WTC11 (cell line): ENCODE data around the gene COL21A1. TPM values are rescaled to one million over a fixed set of nuclear protein-coding genes. Genes with fewer than 3 reads are reported as not detected.

Experiments
- ATAC-seq: fragments of 200-7000 bp; cut with Tn5 transposase; 2 replicates; pipeline ENCODE4 v1.10.0; 2021; ENCODE audit warnings: mild to moderate bottlenecking, moderate library complexity
- CTCF ChIA-PET: fragments of 300-600 bp; sonication (Branson Sonifier 250); formaldehyde crosslinking; loops from one replicate; lab custom pipeline; 2021; ENCODE audit warnings: antibody characterized with exemption; lab: Charles Lee
- POLR2A ChIA-PET: fragments of 350-600 bp; sonication (Branson Sonifier 250); formaldehyde crosslinking; loops from one replicate; lab custom pipeline; 2021; ENCODE audit warnings: antibody characterized with exemption; lab: Charles Lee
- DNase-seq: peaks from one replicate; pipeline ENCODE4 v3.0.0; 2021; ENCODE audit warnings: low spot score
- H3K27ac Mint-ChIP-seq: 2 replicates; pipeline ENCODE4 v1.8.0; 2021; ENCODE audit warnings: mixed read lengths
- H3K27me3 Mint-ChIP-seq: 2 replicates; pipeline ENCODE4 v1.8.0; 2021; ENCODE audit warnings: low read depth, mild to moderate bottlenecking, moderate library complexity, mixed read lengths
- H3K36me3 Mint-ChIP-seq: 2 replicates; pipeline ENCODE4 v1.8.0; 2021; ENCODE audit warnings: mixed read lengths
- H3K4me1 Mint-ChIP-seq: 2 replicates; pipeline ENCODE4 v1.8.0; 2022; ENCODE audit warnings: mixed read lengths
- H3K4me3 Mint-ChIP-seq: 2 replicates; pipeline ENCODE4 v1.8.0; 2021; ENCODE audit warnings: mild to moderate bottlenecking, moderate library complexity, mixed read lengths
- H3K9me3 Mint-ChIP-seq: 2 replicates; pipeline ENCODE4 v1.8.0; 2021; ENCODE audit warnings: mixed read lengths
- CBFB ChIP-seq: sonication (generic); formaldehyde crosslinking; IDR thresholded peaks from 2 replicates; pipeline ENCODE4 v1.8.1; 2022; ENCODE audit warnings: mild to moderate bottlenecking, low read depth, missing genetic modification reagents
- CREB1 ChIP-seq: sonication (generic); formaldehyde crosslinking; IDR thresholded peaks from 2 replicates; pipeline ENCODE4 v1.8.0; 2023; ENCODE audit warnings: mild to moderate bottlenecking, missing genetic modification reagents
- CREM ChIP-seq: sonication (generic); formaldehyde crosslinking; IDR thresholded peaks from 2 replicates; pipeline ENCODE4 v1.8.1; 2022; ENCODE audit warnings: mild to moderate bottlenecking, missing genetic modification reagents, moderate library complexity
- FOXK1 ChIP-seq: sonication (generic); formaldehyde crosslinking; IDR thresholded peaks from 2 replicates; pipeline ENCODE4 v1.8.0; 2022; ENCODE audit warnings: mild to moderate bottlenecking, moderate library complexity, missing genetic modification reagents
- GRHL2 ChIP-seq: fragments of 250-450 bp; sonication (Bioruptor Pico); IDR thresholded peaks from 2 replicates; pipeline ENCODE4 v1.8.0; 2022; ENCODE audit warnings: mild to moderate bottlenecking, moderate library complexity; ENCODE audit not compliant: insufficient replicate concordance, severe bottlenecking
- KAT7 ChIP-seq: sonication (generic); formaldehyde crosslinking; IDR thresholded peaks from 2 replicates; pipeline ENCODE4 v1.8.1; 2023; ENCODE audit warnings: missing genetic modification reagents, mild to moderate bottlenecking, borderline replicate concordance
- NFE2L1 ChIP-seq: sonication (generic); formaldehyde crosslinking; IDR thresholded peaks from 2 replicates; pipeline ENCODE4 v1.8.1; 2023; ENCODE audit warnings: missing genetic modification reagents
- NR1H2 ChIP-seq: sonication (generic); formaldehyde crosslinking; IDR thresholded peaks from 2 replicates; pipeline ENCODE4 v1.9.0; 2021; ENCODE audit warnings: mild to moderate bottlenecking, moderate library complexity, missing genetic modification reagents
- OVOL2 ChIP-seq: fragments of 250-450 bp; sonication (Bioruptor Pico); IDR thresholded peaks from 2 replicates; pipeline ENCODE4 v1.9.0; 2021; ENCODE audit warnings: mild to moderate bottlenecking, borderline replicate concordance
- PRRX2 ChIP-seq: fragments of 250-450 bp; sonication (Bioruptor Pico); IDR thresholded peaks from 2 replicates; pipeline ENCODE4 v1.8.0; 2021; ENCODE audit warnings: mild to moderate bottlenecking
- RORB ChIP-seq: fragments of 250-450 bp; sonication (Bioruptor Pico); IDR thresholded peaks from 2 replicates; pipeline ENCODE4 v1.9.0; 2021; ENCODE audit warnings: mild to moderate bottlenecking
- SP1 ChIP-seq: sonication (generic); formaldehyde crosslinking; conservative IDR thresholded peaks from 2 replicates; pipeline ENCODE4 v1.8.1; 2022; ENCODE audit warnings: missing genetic modification reagents
- total RNA-seq: library from RNA; stranded (reverse); gene quantifications from 3 replicates; pipeline ENCODE4 v1.2.3, GENCODE V29; 2021
- TF ChIP-seq, protein P1 (sequence below): sonication (generic); formaldehyde crosslinking; IDR thresholded peaks from 2 replicates; pipeline ENCODE4 v1.8.1; 2023; ENCODE audit warnings: mild to moderate bottlenecking, missing genetic modification reagents, moderate library complexity
- TF ChIP-seq, protein P2 (sequence below): sonication (generic); formaldehyde crosslinking; IDR thresholded peaks from 2 replicates; pipeline ENCODE4 v1.8.0; 2022; ENCODE audit warnings: missing genetic modification reagents
- TF ChIP-seq, protein P3 (sequence below): sonication (generic); formaldehyde crosslinking; IDR thresholded peaks from 2 replicates; pipeline ENCODE4 v1.8.1; 2023; ENCODE audit warnings: mild to moderate bottlenecking, missing genetic modification reagents
- TF ChIP-seq, protein P4 (sequence below): sonication (generic); formaldehyde crosslinking; IDR thresholded peaks from 2 replicates; pipeline ENCODE4 v1.8.0; 2023; ENCODE audit warnings: mild to moderate bottlenecking, missing genetic modification reagents
- TF ChIP-seq, protein P5 (sequence below): sonication (generic); formaldehyde crosslinking; IDR thresholded peaks from 2 replicates; pipeline ENCODE4 v1.8.1; 2023; ENCODE audit warnings: mild to moderate bottlenecking, missing genetic modification reagents, borderline replicate concordance
- TF ChIP-seq, protein P6 (sequence below): sonication (generic); formaldehyde crosslinking; IDR thresholded peaks from 2 replicates; pipeline ENCODE4 v1.8.0; 2023; ENCODE audit warnings: missing genetic modification reagents

Gene COL21A1
- total RNA-seq, 1 experiment from 2014 or later = 4.4 TPM

DNA sequence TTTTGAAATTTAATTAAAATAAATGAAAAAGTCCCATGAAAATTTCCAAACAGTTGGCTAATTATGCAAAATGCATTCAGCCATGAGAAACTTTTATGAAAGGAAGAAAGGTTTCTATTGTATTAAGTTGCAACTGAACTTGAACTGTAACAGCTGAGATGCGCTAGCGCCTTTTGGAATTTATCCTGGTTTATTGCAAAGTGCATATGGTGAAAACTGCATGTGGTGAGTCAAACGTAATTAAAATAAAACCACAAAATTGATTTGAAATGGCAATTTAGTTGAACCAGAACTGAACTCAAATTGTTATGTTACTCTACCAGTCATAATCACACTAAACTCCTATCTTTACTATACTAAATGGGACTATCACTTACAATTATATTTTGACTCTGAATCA lies 46.4 kb upstream of the COL21A1 start:
- no peaks in the 10 kb centered on the region for H3K36me3 Mint-ChIP-seq
- H3K4me3 Mint-ChIP-seq = no peak overlapping the region
- TF ChIP-seq KAT7 (CRISPR knock-in tag) = no peak
- TF ChIP-seq, protein P1, sequence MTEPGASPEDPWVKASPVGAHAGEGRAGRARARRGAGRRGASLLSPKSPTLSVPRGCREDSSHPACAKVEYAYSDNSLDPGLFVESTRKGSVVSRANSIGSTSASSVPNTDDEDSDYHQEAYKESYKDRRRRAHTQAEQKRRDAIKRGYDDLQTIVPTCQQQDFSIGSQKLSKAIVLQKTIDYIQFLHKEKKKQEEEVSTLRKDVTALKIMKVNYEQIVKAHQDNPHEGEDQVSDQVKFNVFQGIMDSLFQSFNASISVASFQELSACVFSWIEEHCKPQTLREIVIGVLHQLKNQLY (CRISPR knock-in tag) = no peak
- TF ChIP-seq CREB1 (CRISPR knock-in tag) = no peak
- TF ChIP-seq, protein P2, sequence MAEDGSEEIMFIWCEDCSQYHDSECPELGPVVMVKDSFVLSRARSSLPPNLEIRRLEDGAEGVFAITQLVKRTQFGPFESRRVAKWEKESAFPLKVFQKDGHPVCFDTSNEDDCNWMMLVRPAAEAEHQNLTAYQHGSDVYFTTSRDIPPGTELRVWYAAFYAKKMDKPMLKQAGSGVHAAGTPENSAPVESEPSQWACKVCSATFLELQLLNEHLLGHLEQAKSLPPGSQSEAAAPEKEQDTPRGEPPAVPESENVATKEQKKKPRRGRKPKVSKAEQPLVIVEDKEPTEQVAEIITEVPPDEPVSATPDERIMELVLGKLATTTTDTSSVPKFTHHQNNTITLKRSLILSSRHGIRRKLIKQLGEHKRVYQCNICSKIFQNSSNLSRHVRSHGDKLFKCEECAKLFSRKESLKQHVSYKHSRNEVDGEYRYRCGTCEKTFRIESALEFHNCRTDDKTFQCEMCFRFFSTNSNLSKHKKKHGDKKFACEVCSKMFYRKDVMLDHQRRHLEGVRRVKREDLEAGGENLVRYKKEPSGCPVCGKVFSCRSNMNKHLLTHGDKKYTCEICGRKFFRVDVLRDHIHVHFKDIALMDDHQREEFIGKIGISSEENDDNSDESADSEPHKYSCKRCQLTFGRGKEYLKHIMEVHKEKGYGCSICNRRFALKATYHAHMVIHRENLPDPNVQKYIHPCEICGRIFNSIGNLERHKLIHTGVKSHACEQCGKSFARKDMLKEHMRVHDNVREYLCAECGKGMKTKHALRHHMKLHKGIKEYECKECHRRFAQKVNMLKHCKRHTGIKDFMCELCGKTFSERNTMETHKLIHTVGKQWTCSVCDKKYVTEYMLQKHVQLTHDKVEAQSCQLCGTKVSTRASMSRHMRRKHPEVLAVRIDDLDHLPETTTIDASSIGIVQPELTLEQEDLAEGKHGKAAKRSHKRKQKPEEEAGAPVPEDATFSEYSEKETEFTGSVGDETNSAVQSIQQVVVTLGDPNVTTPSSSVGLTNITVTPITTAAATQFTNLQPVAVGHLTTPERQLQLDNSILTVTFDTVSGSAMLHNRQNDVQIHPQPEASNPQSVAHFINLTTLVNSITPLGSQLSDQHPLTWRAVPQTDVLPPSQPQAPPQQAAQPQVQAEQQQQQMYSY = no peak
- TF ChIP-seq FOXK1 (CRISPR knock-in tag) = no peak
- TF ChIP-seq, protein P3, sequence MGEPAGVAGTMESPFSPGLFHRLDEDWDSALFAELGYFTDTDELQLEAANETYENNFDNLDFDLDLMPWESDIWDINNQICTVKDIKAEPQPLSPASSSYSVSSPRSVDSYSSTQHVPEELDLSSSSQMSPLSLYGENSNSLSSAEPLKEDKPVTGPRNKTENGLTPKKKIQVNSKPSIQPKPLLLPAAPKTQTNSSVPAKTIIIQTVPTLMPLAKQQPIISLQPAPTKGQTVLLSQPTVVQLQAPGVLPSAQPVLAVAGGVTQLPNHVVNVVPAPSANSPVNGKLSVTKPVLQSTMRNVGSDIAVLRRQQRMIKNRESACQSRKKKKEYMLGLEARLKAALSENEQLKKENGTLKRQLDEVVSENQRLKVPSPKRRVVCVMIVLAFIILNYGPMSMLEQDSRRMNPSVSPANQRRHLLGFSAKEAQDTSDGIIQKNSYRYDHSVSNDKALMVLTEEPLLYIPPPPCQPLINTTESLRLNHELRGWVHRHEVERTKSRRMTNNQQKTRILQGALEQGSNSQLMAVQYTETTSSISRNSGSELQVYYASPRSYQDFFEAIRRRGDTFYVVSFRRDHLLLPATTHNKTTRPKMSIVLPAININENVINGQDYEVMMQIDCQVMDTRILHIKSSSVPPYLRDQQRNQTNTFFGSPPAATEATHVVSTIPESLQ (CRISPR knock-in tag) = no peak
- no peak for TF ChIP-seq CREM (CRISPR knock-in tag)
- TF ChIP-seq, protein P4, sequence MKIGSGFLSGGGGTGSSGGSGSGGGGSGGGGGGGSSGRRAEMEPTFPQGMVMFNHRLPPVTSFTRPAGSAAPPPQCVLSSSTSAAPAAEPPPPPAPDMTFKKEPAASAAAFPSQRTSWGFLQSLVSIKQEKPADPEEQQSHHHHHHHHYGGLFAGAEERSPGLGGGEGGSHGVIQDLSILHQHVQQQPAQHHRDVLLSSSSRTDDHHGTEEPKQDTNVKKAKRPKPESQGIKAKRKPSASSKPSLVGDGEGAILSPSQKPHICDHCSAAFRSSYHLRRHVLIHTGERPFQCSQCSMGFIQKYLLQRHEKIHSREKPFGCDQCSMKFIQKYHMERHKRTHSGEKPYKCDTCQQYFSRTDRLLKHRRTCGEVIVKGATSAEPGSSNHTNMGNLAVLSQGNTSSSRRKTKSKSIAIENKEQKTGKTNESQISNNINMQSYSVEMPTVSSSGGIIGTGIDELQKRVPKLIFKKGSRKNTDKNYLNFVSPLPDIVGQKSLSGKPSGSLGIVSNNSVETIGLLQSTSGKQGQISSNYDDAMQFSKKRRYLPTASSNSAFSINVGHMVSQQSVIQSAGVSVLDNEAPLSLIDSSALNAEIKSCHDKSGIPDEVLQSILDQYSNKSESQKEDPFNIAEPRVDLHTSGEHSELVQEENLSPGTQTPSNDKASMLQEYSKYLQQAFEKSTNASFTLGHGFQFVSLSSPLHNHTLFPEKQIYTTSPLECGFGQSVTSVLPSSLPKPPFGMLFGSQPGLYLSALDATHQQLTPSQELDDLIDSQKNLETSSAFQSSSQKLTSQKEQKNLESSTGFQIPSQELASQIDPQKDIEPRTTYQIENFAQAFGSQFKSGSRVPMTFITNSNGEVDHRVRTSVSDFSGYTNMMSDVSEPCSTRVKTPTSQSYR (CRISPR knock-in tag) = no peak
- TF ChIP-seq RORB (CRISPR knock-in tag) = no peak
- TF ChIP-seq NR1H2 (CRISPR knock-in tag) = no peak
- no peak for TF ChIP-seq NFE2L1 (CRISPR knock-in tag)
- TF ChIP-seq GRHL2 (CRISPR knock-in tag) = no peak
- no peak for TF ChIP-seq OVOL2 (CRISPR knock-in tag)
- TF ChIP-seq SP1 (CRISPR knock-in tag) = no peak
- TF ChIP-seq, protein P5, sequence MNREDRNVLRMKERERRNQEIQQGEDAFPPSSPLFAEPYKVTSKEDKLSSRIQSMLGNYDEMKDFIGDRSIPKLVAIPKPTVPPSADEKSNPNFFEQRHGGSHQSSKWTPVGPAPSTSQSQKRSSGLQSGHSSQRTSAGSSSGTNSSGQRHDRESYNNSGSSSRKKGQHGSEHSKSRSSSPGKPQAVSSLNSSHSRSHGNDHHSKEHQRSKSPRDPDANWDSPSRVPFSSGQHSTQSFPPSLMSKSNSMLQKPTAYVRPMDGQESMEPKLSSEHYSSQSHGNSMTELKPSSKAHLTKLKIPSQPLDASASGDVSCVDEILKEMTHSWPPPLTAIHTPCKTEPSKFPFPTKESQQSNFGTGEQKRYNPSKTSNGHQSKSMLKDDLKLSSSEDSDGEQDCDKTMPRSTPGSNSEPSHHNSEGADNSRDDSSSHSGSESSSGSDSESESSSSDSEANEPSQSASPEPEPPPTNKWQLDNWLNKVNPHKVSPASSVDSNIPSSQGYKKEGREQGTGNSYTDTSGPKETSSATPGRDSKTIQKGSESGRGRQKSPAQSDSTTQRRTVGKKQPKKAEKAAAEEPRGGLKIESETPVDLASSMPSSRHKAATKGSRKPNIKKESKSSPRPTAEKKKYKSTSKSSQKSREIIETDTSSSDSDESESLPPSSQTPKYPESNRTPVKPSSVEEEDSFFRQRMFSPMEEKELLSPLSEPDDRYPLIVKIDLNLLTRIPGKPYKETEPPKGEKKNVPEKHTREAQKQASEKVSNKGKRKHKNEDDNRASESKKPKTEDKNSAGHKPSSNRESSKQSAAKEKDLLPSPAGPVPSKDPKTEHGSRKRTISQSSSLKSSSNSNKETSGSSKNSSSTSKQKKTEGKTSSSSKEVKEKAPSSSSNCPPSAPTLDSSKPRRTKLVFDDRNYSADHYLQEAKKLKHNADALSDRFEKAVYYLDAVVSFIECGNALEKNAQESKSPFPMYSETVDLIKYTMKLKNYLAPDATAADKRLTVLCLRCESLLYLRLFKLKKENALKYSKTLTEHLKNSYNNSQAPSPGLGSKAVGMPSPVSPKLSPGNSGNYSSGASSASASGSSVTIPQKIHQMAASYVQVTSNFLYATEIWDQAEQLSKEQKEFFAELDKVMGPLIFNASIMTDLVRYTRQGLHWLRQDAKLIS (CRISPR knock-in tag) = no peak
- TF ChIP-seq CBFB (CRISPR knock-in tag) = no peak
- TF ChIP-seq, protein P6, sequence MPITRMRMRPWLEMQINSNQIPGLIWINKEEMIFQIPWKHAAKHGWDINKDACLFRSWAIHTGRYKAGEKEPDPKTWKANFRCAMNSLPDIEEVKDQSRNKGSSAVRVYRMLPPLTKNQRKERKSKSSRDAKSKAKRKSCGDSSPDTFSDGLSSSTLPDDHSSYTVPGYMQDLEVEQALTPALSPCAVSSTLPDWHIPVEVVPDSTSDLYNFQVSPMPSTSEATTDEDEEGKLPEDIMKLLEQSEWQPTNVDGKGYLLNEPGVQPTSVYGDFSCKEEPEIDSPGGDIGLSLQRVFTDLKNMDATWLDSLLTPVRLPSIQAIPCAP (CRISPR knock-in tag) = no peak
- TF ChIP-seq PRRX2 = no peak
- ChIA-PET CTCF (interaction anchor here (1.9 to 2.3 kb wide), 4 partner anchors 47 to 313 kb away, joined by 12 to 17 read pairs (median 14); partner anchors contain the start of gene COL21A1), POLR2A (no interaction called here)
- ATAC-seq (no peak), DNase-seq (no peak)
- H3K9me3 Mint-ChIP-seq = no peaks in the 10 kb centered on the region
- peaks cover 3% of the 10 kb centered on the region for H3K4me1 Mint-ChIP-seq
- no peak overlapping the region for H3K27ac Mint-ChIP-seq
- no peaks in the 10 kb centered on the region for H3K27me3 Mint-ChIP-seq
